PC-9 (cell line): ENCODE measurements around the gene STK39.

ENCODE experiments used
- CTCF ChIP-seq: fragments of 200-600 bp; sonication (generic); conservative IDR thresholded peaks from 2 replicates; pipeline ENCODE4 v1.6.1; 2017; ENCODE audit warnings: mixed run types, antibody characterized with exemption, mild to moderate bottlenecking, moderate library complexity
- EZH2 ChIP-seq: fragments of 200-600 bp; sonication (generic); IDR thresholded peaks from 2 replicates; pipeline ENCODE4 v1.8.0; 2017; ENCODE audit warnings: antibody characterized with exemption, low read depth

- TF ChIP-seq CTCF (no peak), EZH2 (no peak)
Measured at GRCh38 chr2:168243061-168243460, 4.3 kb downstream of the STK39 start.
